Epithelial cell of proximal tubule (primary cell): ENCODE results near the gene TP53BP2. TPM values are rescaled to one million over a fixed set of nuclear protein-coding genes. Genes with fewer than 3 reads are reported as not detected.
A peak's percentile ranks its signal among the peaks of the same experiment; 100 is the strongest.

ENCODE experiments used
- DNase-seq: peaks from one replicate; pipeline ENCODE4 v3.0.0-alpha.2; 2011; ENCODE audit warnings: low read depth
- H3K4me3 ChIP-seq: 2 replicates; pipeline ENCODE4 v1.5.1; 2011; ENCODE audit warnings: low read depth, mild to moderate bottlenecking, low read length
- total RNA-seq: library from RNA; depleted of rRNA; stranded (reverse); fragments of >200 nt; gene quantifications from 2 replicates; pipeline ENCODE4 v1.2.3, GENCODE V29; 2015
- TF ChIP-seq, protein P1 (sequence below): conservative IDR thresholded peaks from 2 replicates; pipeline ENCODE4 v1.5.1; 2012; ENCODE audit warnings: low read depth, mild to moderate bottlenecking, low read length

The TP53BP2 gene
- total RNA-seq, 1 donor from 2014 or later, result 102 TPM

DNA sequence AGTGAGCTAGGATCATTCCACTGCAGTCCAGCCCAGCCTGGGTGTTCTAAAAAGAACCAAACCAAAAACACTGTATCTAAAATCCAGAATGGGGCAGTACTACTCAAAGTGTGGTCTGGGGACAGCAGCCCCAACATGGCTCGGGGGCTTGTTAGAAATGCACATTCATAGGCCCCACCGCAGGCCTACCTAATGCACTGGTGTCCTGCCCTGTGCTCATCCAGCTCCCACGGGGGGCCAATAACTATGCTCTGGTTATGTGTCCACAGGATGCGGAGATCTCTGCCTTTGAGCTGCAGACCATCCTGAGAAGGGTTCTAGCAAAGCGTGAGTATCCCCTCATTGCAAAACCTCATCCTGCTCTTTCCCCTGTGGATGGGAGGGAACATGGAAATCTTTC is 81.9 kb downstream of the TP53BP2 start:
- TF ChIP-seq, protein P1, sequence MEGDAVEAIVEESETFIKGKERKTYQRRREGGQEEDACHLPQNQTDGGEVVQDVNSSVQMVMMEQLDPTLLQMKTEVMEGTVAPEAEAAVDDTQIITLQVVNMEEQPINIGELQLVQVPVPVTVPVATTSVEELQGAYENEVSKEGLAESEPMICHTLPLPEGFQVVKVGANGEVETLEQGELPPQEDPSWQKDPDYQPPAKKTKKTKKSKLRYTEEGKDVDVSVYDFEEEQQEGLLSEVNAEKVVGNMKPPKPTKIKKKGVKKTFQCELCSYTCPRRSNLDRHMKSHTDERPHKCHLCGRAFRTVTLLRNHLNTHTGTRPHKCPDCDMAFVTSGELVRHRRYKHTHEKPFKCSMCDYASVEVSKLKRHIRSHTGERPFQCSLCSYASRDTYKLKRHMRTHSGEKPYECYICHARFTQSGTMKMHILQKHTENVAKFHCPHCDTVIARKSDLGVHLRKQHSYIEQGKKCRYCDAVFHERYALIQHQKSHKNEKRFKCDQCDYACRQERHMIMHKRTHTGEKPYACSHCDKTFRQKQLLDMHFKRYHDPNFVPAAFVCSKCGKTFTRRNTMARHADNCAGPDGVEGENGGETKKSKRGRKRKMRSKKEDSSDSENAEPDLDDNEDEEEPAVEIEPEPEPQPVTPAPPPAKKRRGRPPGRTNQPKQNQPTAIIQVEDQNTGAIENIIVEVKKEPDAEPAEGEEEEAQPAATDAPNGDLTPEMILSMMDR, result no peak
- H3K4me3 ChIP-seq, result no peak overlapping the region
- no peak for DNase-seq

DNA sequence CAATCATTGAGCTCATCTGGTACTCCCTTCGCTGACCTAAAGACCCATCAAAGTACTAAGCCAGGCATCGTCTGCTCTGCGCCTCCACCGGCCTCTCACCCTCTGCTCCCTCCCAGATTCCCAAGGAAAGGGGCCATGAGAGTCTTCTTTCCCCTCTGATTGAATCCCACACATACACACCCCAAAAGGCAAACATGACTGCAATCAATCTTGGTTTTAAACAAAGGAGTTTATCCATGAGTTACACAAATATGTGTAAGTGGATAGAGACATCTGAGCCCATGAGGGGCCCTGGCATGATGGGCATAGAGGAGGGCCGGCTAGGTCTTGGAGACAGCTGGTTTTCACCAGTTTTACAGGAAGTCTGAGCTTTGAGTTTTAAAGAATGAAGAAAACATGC is 82.5 kb downstream of the TP53BP2 start:
- TF ChIP-seq, protein P1, result no peak
- DNase-seq, result no peak
- H3K4me3 ChIP-seq, result no peak overlapping the region

DNA sequence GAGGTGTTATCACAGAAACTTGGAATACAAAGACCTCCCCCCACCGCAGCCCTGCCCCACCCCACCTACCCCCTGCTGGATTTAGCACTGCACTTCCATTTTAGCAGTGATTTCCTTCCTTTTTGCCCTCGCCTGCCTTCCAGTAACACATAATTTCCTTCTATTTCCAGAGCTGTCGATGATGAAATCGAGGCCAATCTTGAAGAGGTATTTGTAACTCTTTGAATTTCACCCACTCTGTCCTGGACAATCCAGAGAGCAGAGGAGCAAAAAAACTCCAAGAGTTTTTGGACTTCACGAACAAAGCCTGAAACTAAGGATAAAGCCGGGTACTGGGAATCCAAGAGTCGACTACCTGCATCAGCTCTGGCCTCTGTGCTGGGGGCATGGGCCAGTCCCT is 84.3 kb downstream of the TP53BP2 start:
- no peak overlapping the region for H3K4me3 ChIP-seq
- DNase-seq, result no peak
- TF ChIP-seq, protein P1, result no peak

DNA sequence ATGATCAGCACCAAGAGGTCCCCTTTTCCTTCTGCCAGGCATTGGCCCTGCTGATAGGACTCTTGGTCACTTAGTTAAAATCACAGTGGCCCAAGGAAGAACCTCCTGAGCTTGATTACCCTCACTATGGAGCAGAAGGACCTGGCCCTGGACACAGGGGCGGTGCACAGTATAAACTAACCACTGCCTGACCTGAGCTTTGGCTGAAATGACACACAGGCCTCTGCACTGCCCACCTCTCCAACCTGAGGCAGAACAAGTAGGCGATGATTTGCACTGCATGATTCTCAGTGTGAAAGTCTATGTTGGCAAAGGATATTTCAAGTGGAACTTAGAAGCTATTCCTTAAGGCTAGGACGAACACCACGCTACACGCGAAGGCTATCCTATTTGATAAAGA is 84.9 kb downstream of the TP53BP2 start:
- TF ChIP-seq, protein P1, result no peak

DNA sequence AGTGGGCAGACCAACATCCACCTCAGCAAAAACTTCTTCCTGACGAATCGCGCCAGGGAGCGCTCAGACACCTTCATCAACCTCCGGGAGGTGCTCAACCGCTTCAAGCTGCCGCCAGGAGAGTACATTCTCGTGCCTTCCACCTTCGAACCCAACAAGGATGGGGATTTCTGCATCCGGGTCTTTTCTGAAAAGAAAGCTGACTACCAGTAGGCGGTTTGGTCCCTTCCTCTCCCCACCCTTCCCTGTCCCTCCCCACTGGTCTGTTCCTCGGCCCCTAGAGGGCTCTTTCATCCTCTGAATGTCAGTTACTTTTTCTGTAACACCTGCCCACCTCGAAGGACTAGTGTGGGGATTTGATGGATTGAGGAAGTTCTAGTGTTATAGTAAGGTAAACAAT is 86.5 kb downstream of the TP53BP2 start:
- TF ChIP-seq, protein P1, result peak; percentile 11
- no peak for DNase-seq

More for the DNA sequence above, 84.9 kb downstream of the TP53BP2 start:
- no peak for DNase-seq
- no peak overlapping the region for H3K4me3 ChIP-seq

DNA sequence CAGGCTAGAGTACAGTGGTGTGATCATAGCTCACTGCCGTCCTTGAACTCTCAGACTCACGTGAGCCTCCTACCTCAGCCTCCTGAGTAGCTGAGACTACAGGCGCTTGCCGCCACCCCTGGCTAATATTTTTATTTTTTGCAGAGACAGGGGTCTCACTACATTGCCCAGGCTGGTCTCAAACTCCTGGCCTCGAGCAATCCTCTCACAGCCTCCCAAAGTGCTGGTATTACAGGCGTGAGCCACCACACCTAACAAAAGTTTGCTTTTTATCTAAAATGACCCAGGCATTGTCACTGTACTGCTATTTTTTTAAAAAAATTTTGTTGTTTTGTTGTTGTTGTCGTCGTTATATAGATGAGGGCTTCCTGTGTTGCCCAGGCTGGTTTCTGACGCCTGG is 87.0 kb downstream of the TP53BP2 start:
- TF ChIP-seq, protein P1, result no peak
- H3K4me3 ChIP-seq, result no peak overlapping the region
- DNase-seq, result no peak

More for the DNA sequence above, 86.5 kb downstream of the TP53BP2 start:
- no peak overlapping the region for H3K4me3 ChIP-seq
